ENCODE data around the gene MPST.
"Not testable (repeated sequence)": the region's sequence is repeated elsewhere in the genome, so short reads cannot be mapped to it uniquely, and the experiment has no call there.

Gene MPST

GRCh38 chr22:37019309-37020191 lies at the start of gene MPST, which contains the start of gene TST:
MPST (plus strand) TSS chr22:37019742; CDS start chr22:37019837, 95 bp downstream.
TST (minus strand) TSS chr22:37019447; CDS start chr22:37018732, 715 bp downstream.
- DNase-seq (ENCODE audit: low spot score): peak; percentile 85

- DNase-seq (ENCODE audit: low spot score): no peak
Measured at GRCh38 chr22:36971341-36972125, 48.0 kb upstream of the MPST start.

DNA sequence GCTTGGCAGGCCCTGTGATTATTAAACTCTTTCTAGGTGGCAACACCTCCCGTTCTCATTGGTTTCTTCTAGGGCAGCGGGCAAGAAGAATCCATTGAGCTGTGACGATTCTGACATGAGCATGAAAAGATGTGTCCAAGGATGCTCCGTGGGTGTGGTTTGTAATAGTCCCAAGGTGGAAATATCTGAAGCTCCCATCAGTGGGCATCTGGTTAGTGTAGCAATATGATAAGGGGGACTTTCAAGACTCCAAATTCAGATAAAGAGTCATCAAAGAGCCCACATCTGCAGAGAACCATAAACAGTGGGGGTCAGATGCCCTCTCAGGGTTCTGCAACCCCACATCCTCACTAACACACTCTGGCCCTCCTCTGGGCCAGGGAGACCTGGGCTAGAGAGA lies 42.9 kb upstream of the MPST start:
- DNase-seq (ENCODE audit: low spot score): no peak

DNA sequence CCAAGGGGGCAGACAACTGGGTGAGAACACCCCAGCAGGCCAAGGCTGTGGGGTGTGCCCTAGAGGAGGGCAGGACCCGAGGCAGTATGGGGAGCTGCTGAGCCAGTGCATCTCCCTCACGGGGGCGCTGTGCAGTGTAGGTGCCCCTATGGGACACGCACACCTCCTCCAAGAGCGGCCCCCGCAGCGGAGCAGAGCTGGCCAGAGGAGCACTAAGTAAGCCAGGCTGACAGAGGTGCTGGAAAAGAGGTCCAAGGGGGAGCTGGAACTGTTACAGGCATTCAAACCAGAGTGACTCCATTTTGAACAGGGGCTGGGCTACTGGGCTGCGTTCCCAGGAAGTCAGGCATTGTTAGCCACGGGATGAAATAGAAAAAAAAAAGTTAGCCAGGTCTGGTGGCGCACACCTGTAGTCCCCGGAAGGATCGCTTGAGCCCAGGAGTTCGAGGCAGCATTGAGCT lies 42.1 kb upstream of the MPST start:
- peak; percentile 9 for DNase-seq (ENCODE audit: low spot score)

- peak; percentile 97 for DNase-seq (ENCODE audit: low spot score)
Measured at GRCh38 chr22:36977947-36978660, 41.4 kb upstream of the MPST start.

DNA sequence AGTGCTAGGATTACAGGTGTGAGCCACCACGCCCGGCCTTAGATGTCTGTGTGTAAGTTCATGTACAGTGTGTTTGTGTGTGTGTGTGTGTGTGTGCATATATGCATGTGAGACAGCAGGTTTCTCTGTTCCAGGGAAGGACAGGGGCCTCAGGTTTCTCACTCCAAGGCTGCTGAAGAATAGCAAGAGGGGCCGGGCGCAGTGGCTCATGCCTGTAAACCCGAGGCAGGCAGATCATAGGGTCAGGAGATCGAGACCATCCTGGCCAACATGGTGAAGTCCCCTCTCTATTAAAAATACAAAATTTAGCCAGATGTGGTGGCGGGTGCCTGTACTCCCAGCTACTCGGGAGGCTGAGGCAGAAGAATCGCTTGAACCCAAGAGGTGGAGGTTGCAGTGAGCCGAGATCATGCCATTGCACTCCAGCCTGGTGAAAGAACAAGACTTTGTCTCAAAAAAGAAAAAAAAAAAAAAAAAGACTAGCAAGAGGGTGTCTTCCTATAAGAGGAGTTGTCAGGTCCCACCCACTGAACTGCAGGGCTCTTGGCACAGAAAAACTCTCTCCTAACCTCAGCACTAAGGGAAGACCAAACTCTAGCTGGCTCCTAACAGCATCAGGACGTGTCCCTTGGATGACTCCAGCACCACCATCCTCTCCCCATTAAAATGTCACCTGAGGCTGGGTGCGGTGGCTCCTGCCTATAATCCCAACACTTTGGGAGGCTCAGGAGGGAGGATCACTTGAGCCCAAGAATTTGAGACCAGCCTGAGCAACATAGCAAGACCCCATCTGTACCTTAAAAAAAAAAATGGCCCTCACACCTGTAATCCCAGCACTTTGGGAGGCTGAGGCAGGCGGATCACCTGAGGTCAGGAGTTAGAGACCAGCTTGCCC lies 40.3 kb upstream of the MPST start:
- no peak for DNase-seq (ENCODE audit: low spot score)

- no peak for DNase-seq (ENCODE audit: low spot score)
Measured at GRCh38 chr22:36981247-36981775, 38.2 kb upstream of the MPST start.

DNA sequence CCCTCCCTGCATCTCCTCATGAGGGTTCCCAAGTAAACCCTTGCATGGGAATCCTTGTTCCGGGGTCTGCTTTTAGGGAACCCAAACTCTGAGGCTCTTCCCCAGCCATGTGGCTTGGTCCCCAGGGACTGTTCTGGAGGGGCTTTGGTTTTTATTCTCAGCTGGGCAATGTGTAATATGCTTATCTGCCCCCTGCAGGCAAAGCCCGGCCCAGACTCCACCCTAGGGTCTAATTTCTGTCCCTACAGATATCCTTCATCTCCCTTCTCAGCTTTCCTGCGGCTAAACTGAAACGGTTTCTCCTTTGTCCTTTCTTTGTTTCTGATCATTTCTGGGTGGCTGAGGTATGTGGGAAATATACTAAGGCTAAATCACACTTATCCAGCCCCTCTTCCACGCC lies 37.4 kb upstream of the MPST start:
- DNase-seq (ENCODE audit: low spot score): no peak

GRCh38 chr22:36985211-36985889 lies 34.2 kb upstream of the MPST start:
- DNase-seq (ENCODE audit: low spot score): no peak

DNA sequence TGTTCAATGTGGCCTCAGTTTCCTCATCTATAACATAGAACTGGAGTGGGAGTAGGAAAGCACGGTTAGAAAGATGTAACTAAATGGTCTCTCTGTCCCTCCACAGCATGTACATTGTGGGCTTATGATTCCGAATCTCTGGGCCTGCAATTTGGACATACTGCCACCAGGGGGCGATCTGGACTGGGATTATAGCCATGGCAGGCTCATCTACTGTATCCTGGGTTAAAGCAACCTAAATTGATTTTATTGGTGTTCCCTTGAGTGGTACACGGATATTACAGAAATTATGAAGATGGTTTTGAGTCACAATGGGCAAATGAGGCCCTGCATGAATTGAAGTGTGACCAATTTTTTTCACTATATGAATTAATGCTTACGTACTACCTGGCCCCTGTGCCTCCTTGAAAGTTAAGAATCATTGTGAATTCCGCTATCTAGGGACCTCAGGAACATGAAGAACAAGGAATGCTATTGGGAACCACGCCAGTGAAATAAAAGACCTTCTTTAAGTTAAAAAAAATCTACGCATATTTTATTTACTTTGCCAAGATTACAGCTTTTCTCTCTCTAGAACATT lies 33.2 kb upstream of the MPST start:
- no peak for DNase-seq (ENCODE audit: low spot score)

DNA sequence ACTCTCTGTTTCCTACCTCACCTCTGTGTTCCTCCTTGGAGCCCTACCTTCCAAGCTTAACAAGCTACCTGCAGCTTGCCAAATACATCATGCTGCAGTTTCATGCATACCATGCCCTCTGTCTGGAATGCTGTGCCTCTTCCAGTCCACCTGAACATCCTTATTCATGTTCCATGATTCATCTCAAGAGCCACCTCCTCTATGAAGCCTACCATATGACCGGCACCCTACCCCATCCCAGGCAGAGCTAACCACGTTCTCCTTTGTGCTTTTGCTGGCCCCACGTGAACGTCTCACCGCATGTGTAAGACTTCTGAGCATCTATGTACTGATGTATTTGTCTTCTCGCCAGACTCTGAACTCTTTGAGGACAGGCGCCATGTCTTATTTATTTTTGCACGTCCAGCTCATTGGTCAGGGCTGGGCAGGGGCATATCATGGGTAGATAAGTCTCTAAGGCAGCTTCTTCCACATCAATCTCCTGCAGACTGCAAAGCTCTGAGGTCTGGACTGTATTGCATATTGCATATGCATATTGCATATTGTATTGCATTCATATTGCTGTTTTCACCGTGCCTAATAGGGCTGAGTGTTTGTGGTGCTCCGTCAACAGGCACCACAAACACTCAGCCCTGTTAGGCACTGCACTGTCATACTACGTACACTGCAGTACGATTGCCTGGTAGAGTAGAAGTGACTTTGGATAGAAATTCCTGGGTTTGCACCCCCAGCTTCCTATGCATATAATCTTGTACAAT lies 31.3 kb upstream of the MPST start:
- DNase-seq (ENCODE audit: low spot score): no peak

GRCh38 chr22:36989012-36989411 lies 30.5 kb upstream of the MPST start:
- not testable (repeated sequence) for DNase-seq (ENCODE audit: low spot score)

- DNase-seq (ENCODE audit: low spot score): no peak
Measured at GRCh38 chr22:36990457-36990856, 29.1 kb upstream of the MPST start.

GRCh38 chr22:36991206-36991605 lies 28.3 kb upstream of the MPST start:
- no peak for DNase-seq (ENCODE audit: low spot score)

GRCh38 chr22:36997746-36998145 lies 21.8 kb upstream of the MPST start:
- DNase-seq (ENCODE audit: low spot score): no peak

DNA sequence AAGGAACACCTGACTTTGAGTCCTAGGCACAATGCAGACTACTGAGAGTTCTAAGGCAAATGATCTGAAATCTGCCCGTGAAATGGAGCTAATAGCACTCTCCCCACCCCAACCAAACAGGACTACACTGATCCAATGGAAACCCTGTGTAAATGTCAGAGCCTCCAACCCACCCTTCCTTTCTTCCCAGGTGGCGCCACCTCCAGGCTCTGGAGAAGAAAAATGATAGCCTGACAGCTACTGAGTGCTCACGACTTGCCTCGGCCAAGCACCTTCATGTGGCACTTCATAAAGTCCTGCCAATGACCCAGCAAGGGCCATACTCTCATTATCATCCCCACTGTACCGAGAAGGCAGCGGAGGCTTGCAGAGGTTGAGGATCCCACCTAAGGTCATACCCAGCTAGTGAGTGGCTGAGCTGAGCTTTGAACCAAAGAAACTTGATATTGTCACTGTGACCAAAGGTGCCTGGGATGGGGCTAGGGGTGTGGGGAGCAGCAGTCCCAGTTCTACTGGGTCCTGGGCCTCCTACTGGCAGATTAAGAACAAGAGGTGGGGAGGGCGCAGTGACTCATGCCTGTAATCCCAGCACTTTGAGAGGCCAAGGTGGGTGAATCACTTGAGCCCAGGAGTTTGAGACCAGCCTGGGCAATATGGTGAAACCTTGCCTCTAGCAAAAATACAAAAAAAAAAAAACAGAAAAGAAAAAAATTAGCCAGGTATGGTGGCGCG lies 20.8 kb upstream of the MPST start:
- DNase-seq (ENCODE audit: low spot score): no peak

GRCh38 chr22:36999463-36999862 lies 20.1 kb upstream of the MPST start:
- DNase-seq (ENCODE audit: low spot score): no peak

All from AG08395 (cell line).